Parathyroid adenoma (tissue), 2 donors: ENCODE measurements around the gene AKR1B1.

Experiments
- H2AFZ ChIP-seq: fragments of 300-600 bp; sonication (generic); one replicate; pipeline ENCODE4 v1.7.0; 2017; ENCODE audit warnings: antibody characterized with exemption, mild to moderate bottlenecking
- H3K27ac ChIP-seq: fragments of 300-600 bp; sonication (generic); one replicate; pipeline ENCODE4 v1.7.0; 2017
- H3K27me3 ChIP-seq: fragments of 300-600 bp; sonication (generic); one replicate; pipeline ENCODE4 v1.7.0; 2017; ENCODE audit warnings: low read length; ENCODE audit not compliant: control insufficient read depth, insufficient read depth
- H3K36me3 ChIP-seq: fragments of 300-600 bp; sonication (generic); one replicate; pipeline ENCODE4 v1.7.0; 2017; ENCODE audit warnings: low read length; ENCODE audit not compliant: control insufficient read depth, insufficient read depth
- H3K4me1 ChIP-seq: fragments of 300-600 bp; sonication (generic); one replicate; pipeline ENCODE4 v1.7.0; 2017; ENCODE audit warnings: control low read depth
- H3K4me2 ChIP-seq: fragments of 300-600 bp; sonication (generic); one replicate; pipeline ENCODE4 v1.7.0; 2017; ENCODE audit warnings: low read length
- H3K4me3 ChIP-seq: fragments of 300-600 bp; sonication (generic); one replicate; pipeline ENCODE4 v1.7.0; 2017; ENCODE audit warnings: low read depth, low read length
- H3K79me2 ChIP-seq: fragments of 300-600 bp; sonication (generic); one replicate; pipeline ENCODE4 v1.7.0; 2017; ENCODE audit warnings: control low read depth
- H3K9ac ChIP-seq: fragments of 300-600 bp; sonication (generic); one replicate; pipeline ENCODE4 v1.7.0; 2017; ENCODE audit warnings: mild to moderate bottlenecking
- H3K9me3 ChIP-seq: fragments of 300-600 bp; sonication (generic); one replicate; pipeline ENCODE4 v1.7.0; 2017; ENCODE audit warnings: low read length; ENCODE audit not compliant: control insufficient read depth
- TF ChIP-seq, protein P1 (sequence below): fragments of 300-600 bp; sonication (generic); IDR thresholded peaks from one replicate; pipeline ENCODE4 v1.7.0; 2017; ENCODE audit warnings: antibody characterized with exemption, mild to moderate bottlenecking
- donor health status: primary hyperparathyroidism.

The AKR1B1 gene

DNA sequence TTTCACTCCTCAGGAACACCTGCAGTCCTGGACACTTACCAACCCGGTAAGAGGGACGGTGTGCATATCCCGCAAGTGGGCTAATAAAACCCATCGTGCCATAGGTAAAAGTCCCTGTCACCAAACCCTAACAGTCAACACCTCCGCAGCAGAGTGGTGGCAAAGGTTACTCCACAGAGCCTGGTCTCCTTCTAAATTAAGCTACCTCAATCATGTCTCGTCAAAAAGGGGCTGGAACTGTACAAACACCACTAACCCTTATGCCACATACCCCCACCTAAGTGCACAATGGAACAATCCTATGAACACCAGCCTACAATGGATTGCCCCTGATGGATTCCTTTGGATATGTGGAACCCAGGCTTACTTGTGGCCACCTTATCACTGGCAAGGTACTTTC lies 9.6 kb upstream of the AKR1B1 start:
- TF ChIP-seq, protein P1, sequence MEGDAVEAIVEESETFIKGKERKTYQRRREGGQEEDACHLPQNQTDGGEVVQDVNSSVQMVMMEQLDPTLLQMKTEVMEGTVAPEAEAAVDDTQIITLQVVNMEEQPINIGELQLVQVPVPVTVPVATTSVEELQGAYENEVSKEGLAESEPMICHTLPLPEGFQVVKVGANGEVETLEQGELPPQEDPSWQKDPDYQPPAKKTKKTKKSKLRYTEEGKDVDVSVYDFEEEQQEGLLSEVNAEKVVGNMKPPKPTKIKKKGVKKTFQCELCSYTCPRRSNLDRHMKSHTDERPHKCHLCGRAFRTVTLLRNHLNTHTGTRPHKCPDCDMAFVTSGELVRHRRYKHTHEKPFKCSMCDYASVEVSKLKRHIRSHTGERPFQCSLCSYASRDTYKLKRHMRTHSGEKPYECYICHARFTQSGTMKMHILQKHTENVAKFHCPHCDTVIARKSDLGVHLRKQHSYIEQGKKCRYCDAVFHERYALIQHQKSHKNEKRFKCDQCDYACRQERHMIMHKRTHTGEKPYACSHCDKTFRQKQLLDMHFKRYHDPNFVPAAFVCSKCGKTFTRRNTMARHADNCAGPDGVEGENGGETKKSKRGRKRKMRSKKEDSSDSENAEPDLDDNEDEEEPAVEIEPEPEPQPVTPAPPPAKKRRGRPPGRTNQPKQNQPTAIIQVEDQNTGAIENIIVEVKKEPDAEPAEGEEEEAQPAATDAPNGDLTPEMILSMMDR = no peak
- no peaks in the 10 kb centered on the region for H3K4me1 ChIP-seq
- no peak overlapping the region for H3K27ac ChIP-seq
- H3K4me3 ChIP-seq = no peak overlapping the region
- no peaks in the 10 kb centered on the region for H3K36me3 ChIP-seq
- H3K79me2 ChIP-seq = no peaks in the 10 kb centered on the region
- no peak overlapping the region for H3K9ac ChIP-seq
- H3K9me3 ChIP-seq = no peaks in the 10 kb centered on the region
- no peak overlapping the region for H2AFZ ChIP-seq
- H3K4me2 ChIP-seq = no peak overlapping the region
- H3K27me3 ChIP-seq = no peaks in the 10 kb centered on the region

DNA sequence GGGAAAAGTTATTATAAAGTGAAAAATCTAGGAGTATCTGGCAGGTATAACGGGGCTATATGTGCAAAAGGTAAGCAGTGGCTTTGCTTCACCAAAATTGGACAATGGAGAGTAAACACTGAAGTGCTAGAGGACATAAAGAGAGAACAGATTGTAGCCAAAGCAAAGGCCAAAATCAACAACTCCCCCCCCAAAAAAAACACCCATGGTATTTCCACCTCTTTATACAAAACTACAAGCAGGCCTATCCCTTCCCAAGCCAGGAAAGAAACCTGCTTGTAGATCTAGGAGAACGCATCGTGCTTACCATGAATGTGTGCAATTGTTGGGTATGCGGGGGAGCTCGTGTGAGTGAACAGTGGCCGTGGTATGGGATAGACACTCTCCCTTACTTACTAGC lies 9.2 kb upstream of the AKR1B1 start:
- H2AFZ ChIP-seq = no peak overlapping the region
- H3K36me3 ChIP-seq = no peaks in the 10 kb centered on the region
- TF ChIP-seq, protein P1 = no peak
- no peak overlapping the region for H3K4me2 ChIP-seq
- H3K79me2 ChIP-seq = no peaks in the 10 kb centered on the region
- H3K4me1 ChIP-seq = no peaks in the 10 kb centered on the region
- no peak overlapping the region for H3K27ac ChIP-seq
- H3K4me3 ChIP-seq = no peak overlapping the region
- no peaks in the 10 kb centered on the region for H3K9me3 ChIP-seq
- H3K27me3 ChIP-seq = no peaks in the 10 kb centered on the region
- no peak overlapping the region for H3K9ac ChIP-seq

DNA sequence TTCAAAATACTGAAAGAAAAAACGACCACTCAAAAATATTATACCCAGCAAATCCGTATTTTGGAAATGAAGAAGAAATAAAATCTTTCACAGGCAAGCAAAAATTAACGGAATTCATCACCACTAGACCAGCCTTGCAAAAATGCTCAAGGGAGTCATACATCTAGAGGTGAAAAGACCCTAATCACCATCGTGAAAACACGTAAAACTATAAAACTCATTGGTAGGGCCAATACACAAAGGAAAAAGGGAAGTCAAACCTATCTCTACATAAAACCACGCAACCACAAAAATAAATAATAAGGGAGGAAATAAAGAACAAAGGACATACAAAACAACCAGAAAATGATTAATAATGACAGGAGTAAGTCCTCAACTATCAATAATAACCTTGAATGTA lies 6.6 kb upstream of the AKR1B1 start:
- TF ChIP-seq, protein P1 = no peak
- Histone ChIP-seq H3K9me3 (no peaks in the 10 kb centered on the region), H2AFZ (no peak overlapping the region), H3K27ac (no peak overlapping the region), H3K36me3 (no peaks in the 10 kb centered on the region), H3K79me2 (no peaks in the 10 kb centered on the region), H3K4me2 (no peak overlapping the region), H3K4me3 (no peak overlapping the region), H3K4me1 (no peaks in the 10 kb centered on the region), H3K27me3 (no peaks in the 10 kb centered on the region), H3K9ac (no peak overlapping the region)

DNA sequence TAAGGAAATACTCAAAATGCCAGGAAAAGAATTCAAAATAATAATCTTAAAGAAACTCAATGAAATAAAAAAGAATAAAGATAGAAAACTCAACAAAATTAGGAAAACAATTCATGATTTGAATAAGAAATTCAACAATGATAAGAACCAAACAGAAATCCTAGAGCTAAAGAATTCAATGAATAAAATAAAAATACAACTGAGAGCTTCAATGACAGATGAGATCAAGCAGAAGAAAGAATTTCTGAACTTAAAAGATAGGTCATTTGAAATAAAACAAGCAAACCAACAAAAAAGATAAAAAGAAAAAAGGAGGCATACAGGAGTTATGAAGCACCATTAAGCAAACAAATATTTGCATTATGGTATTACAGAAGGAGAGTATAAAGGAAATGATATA lies 5.6 kb upstream of the AKR1B1 start:
- Histone ChIP-seq H3K27me3 (no peaks in the 10 kb centered on the region), H2AFZ (no peak overlapping the region), H3K4me2 (no peak overlapping the region), H3K36me3 (no peaks in the 10 kb centered on the region), H3K27ac (no peak overlapping the region), H3K4me3 (no peak overlapping the region), H3K9ac (no peak overlapping the region), H3K4me1 (peaks cover 2% of the 10 kb centered on the region), H3K9me3 (no peaks in the 10 kb centered on the region), H3K79me2 (no peaks in the 10 kb centered on the region)
- TF ChIP-seq, protein P1 = no peak

DNA sequence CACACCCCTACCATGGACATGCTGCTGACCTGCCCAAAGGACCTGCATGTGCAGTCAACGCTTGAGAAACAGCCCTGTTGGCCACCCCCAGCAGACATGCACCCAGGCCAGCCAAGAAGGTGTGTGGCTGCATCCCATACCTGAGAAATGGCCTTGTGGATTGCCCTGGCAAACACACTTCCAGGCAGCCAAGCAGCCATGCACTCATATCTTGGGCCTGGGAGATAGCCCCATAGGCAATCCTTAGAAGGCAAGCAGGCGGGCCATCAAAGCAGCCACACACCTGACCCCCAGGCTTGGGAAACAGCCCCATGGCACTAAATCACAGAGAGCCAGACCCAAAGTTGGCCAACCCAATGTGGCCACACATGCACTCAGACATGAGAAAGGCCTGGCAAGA lies 4.9 kb upstream of the AKR1B1 start:
- Histone ChIP-seq H3K27ac (no peak overlapping the region), H3K27me3 (no peaks in the 10 kb centered on the region), H2AFZ (no peak overlapping the region), H3K4me3 (no peak overlapping the region), H3K9ac (no peak overlapping the region), H3K9me3 (no peaks in the 10 kb centered on the region), H3K36me3 (no peaks in the 10 kb centered on the region), H3K4me2 (no peak overlapping the region), H3K79me2 (no peaks in the 10 kb centered on the region), H3K4me1 (peaks cover 5% of the 10 kb centered on the region)
- TF ChIP-seq, protein P1 = no peak
